Measurements from ENCODE around the gene GPR22.

The GPR22 gene

GRCh38 chr7:107506674-107507339, 37.0 kb downstream of the GPR22 start:
- no peak overlapping the region for H3K4me3 ChIP-seq (replicated peaks; ENCODE audit: insufficient read depth, low read length)
- H3K27me3 ChIP-seq (ENCODE audit: insufficient read depth, poor library complexity, severe bottlenecking), result no peaks in the 10 kb centered on the region
- peak overlapping the region; percentile 34 for H3K27ac ChIP-seq (replicated peaks)
- no peak for TF ChIP-seq CTCF (IDR thresholded peaks at IDR 0.05; ENCODE audit: insufficient read depth, low read length)
- TF ChIP-seq GABPA (IDR thresholded peaks at IDR 0.05; ENCODE audit: low read depth), result no peak
- peak; percentile 11; the same call in 1 of the 2 replicates for TF ChIP-seq SPI1 (IDR thresholded peaks at IDR 0.05; ENCODE audit: borderline replicate concordance, low read depth)
- 0 out of 2 replicates have a peak, but pooled peaks have one; percentile 33 for TF ChIP-seq POLR2AphosphoS5 (IDR thresholded peaks at IDR 0.05; ENCODE audit: low read depth)
- TF ChIP-seq REST (IDR thresholded peaks at IDR 0.05; ENCODE audit: insufficient replicate concordance, low read depth), result no peak
- DNase-seq (ENCODE audit: low read depth in 1 of 2, low spot score in 1 of 2), result peak; percentile 14 to 89

Measured in HL-60 (cell line).